ES-I3 (cell line): ENCODE results near the gene SLC2A8.

ENCODE experiments used
- H3K36me3 ChIP-seq: 2 replicates; pipeline ENCODE4 v1.6.1; 2013; ENCODE audit warnings: mild to moderate bottlenecking, low read length, control low read depth, moderate library complexity; ENCODE audit not compliant: insufficient read depth
- H3K4me1 ChIP-seq: 2 replicates; pipeline ENCODE4 v1.6.1; 2013; ENCODE audit warnings: mild to moderate bottlenecking, control low read depth, low read length; ENCODE audit not compliant: insufficient read depth
- H3K9ac ChIP-seq: 2 replicates; pipeline ENCODE4 v1.6.1; 2013; ENCODE audit warnings: low read depth, mild to moderate bottlenecking, low read length, moderate library complexity
- H3K9me3 ChIP-seq: 2 replicates; pipeline ENCODE4 v1.6.1; 2013; ENCODE audit warnings: mild to moderate bottlenecking, low read length, moderate library complexity; ENCODE audit not compliant: control insufficient read depth, insufficient read depth

Gene SLC2A8

DNA sequence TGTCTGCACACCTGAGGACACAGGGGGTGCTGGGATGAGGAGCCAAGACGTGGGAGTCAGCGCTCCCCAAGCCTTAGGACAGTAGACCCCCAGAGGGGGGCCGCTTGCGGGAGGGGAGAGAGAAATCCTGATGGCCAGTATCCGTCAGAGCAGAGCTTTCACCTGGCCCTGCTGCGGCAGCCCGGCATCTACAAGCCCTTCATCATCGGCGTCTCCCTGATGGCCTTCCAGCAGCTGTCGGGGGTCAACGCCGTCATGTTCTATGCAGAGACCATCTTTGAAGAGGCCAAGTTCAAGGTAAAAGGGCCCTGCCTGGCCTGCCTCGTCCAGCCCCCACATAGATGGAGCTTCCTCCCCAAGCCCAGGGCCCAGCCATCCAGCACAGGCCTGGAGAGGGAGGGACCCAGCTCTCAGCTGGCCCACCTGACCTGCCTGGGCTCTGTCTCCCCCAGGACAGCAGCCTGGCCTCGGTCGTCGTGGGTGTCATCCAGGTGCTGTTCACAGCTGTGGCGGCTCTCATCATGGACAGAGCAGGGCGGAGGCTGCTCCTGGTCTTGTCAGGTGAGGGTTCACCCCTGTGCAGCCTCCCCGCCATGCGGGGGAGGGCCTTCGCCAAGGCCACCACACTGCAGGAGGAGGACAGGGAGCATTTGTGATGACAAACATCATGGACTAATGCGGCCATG is 6.7 kb downstream of the SLC2A8 start:
- Histone ChIP-seq H3K36me3 (peaks cover 7% of the 10 kb centered on the region), H3K9me3 (no peaks in the 10 kb centered on the region), H3K9ac (no peak overlapping the region), H3K4me1 (no peaks in the 10 kb centered on the region)

DNA sequence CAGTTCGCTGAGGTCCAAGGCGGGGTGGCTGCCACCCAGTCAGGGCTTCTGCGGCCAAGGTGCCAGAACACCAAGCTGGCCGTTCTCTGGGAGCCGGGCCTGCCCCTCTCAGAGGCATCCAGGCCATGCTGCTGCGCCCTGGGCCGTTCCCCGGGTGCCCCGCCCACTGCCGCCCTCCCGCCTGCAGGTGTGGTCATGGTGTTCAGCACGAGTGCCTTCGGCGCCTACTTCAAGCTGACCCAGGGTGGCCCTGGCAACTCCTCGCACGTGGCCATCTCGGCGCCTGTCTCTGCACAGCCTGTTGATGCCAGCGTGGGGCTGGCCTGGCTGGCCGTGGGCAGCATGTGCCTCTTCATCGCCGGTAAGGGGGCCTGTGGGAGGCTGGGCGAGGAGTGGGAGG is 7.7 kb downstream of the SLC2A8 start:
- Histone ChIP-seq H3K9ac (no peak overlapping the region), H3K36me3 (peaks cover 7% of the 10 kb centered on the region), H3K4me1 (no peaks in the 10 kb centered on the region), H3K9me3 (no peaks in the 10 kb centered on the region)

DNA sequence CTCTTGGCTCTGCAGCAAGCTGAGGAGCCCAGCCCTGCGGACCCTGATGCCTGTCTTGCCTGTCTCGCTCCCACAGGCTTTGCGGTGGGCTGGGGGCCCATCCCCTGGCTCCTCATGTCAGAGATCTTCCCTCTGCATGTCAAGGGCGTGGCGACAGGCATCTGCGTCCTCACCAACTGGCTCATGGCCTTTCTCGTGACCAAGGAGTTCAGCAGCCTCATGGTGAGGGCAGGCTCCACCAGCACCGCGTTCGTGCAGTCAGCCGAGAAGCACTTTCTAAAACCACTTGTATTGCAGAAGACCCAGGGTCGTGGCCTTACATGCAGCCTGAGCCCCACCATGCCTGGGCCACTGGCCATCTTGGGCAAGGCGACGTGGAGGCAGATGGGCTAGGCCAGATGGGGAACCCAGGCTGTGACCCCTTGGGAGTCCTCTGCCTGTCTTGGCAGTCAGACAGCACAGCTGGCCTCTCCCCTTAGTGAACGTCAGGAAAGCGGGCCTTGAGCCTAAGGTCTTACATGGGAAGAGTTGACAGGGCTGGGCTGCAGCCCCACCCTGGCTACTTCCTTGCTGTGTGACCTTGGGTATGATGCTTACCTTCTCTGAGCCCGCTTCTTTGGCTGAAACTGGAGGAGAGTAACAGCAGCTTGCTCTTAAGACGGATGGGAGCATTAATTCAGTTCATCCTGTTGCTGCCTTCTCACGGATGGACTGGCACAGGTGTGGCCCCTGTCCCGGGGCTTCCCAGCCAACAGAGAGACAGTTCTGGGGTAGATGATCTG is 8.6 kb downstream of the SLC2A8 start:
- H3K36me3 ChIP-seq: peaks cover 7% of the 10 kb centered on the region
- H3K9ac ChIP-seq: no peak overlapping the region
- H3K4me1 ChIP-seq: no peaks in the 10 kb centered on the region

DNA sequence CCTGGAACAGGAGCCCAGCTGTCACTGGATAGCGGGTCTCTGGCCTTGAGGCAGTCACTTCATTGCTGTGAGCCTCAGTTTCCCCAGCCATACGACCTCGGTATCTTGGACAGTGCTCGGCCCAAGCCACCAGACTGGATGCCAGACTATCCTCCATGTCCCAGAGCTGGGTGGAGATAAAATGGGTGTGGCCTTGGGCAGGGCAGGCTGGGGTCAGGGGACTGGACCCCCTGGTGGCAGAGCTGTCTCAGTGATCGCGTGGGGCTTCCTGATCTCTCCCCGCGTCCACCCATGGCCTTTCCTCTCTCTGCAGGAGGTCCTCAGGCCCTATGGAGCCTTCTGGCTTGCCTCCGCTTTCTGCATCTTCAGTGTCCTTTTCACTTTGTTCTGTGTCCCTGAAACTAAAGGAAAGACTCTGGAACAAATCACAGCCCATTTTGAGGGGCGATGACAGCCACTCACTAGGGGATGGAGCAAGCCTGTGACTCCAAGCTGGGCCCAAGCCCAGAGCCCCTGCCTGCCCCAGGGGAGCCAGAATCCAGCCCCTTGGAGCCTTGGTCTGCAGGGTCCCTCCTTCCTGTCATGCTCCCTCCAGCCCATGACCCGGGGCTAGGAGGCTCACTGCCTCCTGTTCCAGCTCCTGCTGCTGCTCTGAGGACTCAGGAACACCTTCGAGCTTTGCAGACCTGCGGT is 10.0 kb downstream of the SLC2A8 start:
- Histone ChIP-seq H3K4me1 (no peaks in the 10 kb centered on the region), H3K9me3 (no peaks in the 10 kb centered on the region), H3K9ac (no peak overlapping the region), H3K36me3 (0 out of 2 replicates have a peak, but pooled peaks cover 2% of the 10 kb centered on the region)

More for the DNA sequence above, 8.6 kb downstream of the SLC2A8 start:
- no peaks in the 10 kb centered on the region for H3K9me3 ChIP-seq

DNA sequence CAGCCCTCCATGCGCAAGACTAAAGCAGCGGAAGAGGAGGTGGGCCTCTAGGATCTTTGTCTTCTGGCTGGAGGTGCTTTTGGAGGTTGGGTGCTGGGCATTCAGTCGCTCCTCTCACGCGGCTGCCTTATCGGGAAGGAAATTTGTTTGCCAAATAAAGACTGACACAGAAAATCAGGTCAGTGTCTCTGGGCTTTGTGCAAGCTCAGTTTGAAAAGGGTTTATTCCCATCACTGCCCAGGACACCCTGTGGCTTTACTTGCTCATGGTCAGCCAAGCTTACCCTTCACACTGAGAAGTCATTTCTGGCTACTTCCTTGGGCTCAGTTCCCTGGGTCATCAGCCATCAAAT is 10.5 kb downstream of the SLC2A8 start:
- Histone ChIP-seq H3K4me1 (no peaks in the 10 kb centered on the region), H3K36me3 (0 out of 2 replicates have a peak, but pooled peaks cover 2% of the 10 kb centered on the region), H3K9ac (no peak overlapping the region)

DNA sequence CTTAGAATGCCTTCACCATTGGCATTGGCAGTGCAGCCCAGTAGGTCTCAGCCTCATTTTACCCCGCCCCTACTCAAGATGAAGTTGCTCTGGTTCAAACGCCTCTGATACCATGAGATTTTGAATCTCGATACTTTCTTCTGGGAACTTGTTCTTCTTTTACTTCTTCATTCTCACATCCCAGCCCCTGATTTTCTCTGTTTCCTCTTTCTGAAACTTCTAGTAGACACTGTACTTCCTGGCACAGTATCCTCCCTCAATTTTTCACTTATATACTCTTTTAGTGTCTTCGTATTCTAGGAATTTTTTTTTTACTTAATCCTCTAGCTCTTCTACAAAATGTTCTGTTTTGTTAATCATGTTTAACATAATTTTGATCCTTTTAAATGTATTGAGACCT is 14.2 kb downstream of the SLC2A8 start:
- Histone ChIP-seq H3K4me1 (peaks cover 4% of the 10 kb centered on the region; the same call in 1 of the 2 replicates), H3K9me3 (no peaks in the 10 kb centered on the region), H3K9ac (no peak overlapping the region), H3K36me3 (0 out of 2 replicates have a peak, but pooled peaks cover 2% of the 10 kb centered on the region)

More for the DNA sequence above, 10.5 kb downstream of the SLC2A8 start:
- no peaks in the 10 kb centered on the region for H3K9me3 ChIP-seq

DNA sequence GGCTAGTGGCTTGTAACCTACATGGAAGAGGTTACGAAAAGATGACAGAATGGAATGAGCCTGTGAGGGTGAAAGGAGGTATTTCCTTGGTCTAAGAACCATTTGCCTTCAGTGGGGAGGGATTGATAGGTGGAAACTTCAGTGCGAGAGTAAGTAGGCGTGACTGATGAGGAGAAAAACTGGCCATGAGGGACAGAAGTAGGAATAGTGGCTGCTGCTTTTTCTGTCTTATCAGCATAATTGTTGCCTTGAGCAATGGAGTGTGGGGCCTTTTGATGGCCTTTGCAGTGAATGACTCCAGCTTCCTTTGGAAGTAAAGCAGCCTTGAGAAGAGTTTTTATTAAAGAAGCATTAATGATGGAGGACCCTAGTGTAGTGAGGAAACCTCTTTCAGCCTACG is 18.2 kb downstream of the SLC2A8 start:
- no peaks in the 10 kb centered on the region for H3K9me3 ChIP-seq
- peaks cover 10% of the 10 kb centered on the region for H3K4me1 ChIP-seq
- no peaks in the 10 kb centered on the region for H3K36me3 ChIP-seq
- no peak overlapping the region for H3K9ac ChIP-seq

DNA sequence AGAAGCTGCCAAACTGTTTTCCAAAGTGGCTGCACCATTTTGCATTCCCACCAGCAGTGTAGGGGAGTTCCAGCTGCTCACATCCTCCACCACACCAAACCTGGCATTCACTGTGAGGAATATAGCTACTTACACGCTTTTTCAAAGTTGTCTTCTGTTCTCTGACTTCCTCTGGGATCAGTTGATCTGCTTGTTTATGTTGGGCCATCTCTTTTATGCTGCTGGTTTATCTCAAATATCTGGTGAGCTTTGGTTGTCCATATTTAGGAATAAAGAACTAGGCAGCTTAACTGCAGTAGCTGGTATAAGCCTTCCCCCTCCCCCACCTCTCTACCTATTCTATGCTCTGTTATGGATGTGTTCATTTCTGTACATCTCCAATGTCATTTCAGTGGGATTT is 18.7 kb downstream of the SLC2A8 start:
- Histone ChIP-seq H3K9me3 (no peaks in the 10 kb centered on the region), H3K9ac (no peak overlapping the region), H3K4me1 (peaks cover 10% of the 10 kb centered on the region), H3K36me3 (no peaks in the 10 kb centered on the region)

DNA sequence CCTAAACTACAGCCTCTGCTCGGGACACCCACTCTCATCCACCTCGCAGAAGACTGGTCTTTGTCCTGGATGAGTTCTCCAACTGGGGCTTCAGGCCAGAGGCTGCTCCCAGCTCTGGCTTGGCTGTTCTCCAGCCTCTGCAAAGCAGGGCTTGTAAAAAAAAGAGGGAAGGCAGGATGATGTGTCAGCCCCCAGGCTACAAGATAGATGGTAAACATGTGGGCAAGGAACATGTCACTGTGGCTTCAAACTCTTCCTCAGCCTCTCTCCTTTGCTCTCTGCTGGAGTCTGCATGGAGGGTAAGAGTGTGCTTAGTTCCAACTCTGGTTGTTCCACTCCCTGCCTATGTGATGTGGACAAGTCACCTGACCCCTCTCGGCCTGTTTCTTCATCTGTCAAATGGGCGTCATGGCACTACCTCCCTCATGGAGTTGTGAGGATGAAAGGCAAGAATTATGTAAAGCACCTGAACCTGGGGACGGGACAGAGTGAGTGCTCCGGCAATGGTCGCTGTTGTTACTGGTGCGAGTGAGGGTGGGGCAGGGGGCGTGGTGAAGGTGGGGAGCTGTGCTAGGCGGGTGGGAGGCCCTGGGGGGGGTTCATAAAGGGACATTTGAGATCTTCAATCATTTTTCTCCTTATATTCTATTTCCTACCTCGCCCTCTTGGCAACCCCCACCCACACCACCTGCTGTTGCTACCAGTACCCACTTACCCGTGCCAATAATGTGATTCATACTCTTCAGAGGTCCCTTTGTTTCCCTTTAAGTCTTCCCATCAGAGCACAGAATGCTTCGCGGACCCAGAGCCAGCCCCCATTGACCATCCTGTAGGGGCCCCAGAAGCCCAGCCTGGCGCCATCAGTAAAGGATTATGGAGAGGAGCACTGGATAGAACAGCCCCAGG is 20.4 kb downstream of the SLC2A8 start:
- H3K9me3 ChIP-seq: no peaks in the 10 kb centered on the region
- peaks cover 12% of the 10 kb centered on the region for H3K4me1 ChIP-seq
- no peak overlapping the region; the same call in 1 of the 2 replicates for H3K9ac ChIP-seq

DNA sequence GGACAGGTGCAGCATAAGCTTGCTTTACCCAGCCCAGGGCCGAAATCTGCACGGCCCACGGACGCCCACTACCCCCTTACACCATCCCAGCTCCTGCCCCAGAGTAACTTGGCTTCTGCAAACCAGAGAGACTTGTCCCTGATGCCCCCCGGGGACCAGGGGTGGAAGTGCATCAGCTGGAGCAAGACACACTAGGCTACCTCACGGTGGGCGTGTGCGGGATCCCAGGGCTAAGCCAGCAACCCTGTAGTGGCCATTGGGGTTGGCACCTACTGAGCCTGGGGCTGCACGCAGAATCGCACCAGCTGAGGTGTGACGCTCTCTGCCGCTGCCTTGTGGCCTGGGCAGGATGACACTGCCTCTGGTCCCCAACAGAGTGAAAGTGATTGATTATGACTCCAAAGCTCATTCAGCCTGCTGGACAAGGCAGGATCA is 21.1 kb downstream of the SLC2A8 start:
- Histone ChIP-seq H3K9ac (no peak overlapping the region; the same call in 1 of the 2 replicates), H3K9me3 (no peaks in the 10 kb centered on the region), H3K36me3 (no peaks in the 10 kb centered on the region), H3K4me1 (peaks cover 19% of the 10 kb centered on the region)

More for the DNA sequence above, 20.4 kb downstream of the SLC2A8 start:
- no peaks in the 10 kb centered on the region for H3K36me3 ChIP-seq

DNA sequence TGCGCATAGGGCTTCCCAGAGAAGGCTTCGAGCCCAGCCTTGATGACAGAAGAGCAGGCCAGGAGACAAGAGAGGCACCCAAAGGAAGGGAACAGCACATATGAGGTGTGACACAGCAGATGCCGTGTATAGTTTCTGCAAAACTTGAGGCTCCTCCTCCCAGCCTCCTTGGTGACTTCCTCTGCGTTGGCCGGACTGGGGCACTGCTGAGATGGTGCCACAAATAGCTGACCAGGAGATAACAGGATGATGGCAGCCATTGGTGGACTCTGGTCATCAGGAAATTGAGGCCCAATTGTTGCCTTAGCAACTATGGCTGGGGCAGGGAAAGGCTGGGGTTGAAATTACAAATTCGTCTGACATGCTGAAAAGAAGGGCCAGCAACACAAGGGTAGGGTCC is 22.4 kb downstream of the SLC2A8 start:
- Histone ChIP-seq H3K4me1 (peaks cover 19% of the 10 kb centered on the region), H3K36me3 (no peaks in the 10 kb centered on the region), H3K9ac (no peak overlapping the region), H3K9me3 (no peaks in the 10 kb centered on the region)

DNA sequence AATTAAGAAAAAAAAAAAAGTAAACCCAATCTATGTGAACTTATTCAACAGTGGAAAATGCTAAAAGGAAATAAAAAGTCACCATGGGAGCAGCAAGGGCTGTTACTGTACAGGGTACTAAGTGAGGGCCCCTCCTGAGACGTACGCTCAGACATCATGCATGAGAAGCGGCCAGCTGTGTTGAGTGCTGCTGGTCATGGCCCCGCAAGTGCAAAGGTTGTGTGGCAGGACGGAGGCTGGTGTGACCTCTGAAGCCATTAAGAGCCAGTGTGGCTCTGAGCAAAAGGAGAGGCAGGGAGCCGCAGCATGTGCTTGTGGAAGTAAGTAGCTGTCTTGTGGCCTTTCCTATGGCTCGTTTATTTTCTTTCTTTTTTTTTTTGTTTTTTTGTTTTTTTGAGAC is 24.1 kb downstream of the SLC2A8 start:
- Histone ChIP-seq H3K9ac (no peak overlapping the region), H3K4me1 (peaks cover 15% of the 10 kb centered on the region), H3K36me3 (peaks cover 3% of the 10 kb centered on the region; the same call in 1 of the 2 replicates), H3K9me3 (no peaks in the 10 kb centered on the region)

DNA sequence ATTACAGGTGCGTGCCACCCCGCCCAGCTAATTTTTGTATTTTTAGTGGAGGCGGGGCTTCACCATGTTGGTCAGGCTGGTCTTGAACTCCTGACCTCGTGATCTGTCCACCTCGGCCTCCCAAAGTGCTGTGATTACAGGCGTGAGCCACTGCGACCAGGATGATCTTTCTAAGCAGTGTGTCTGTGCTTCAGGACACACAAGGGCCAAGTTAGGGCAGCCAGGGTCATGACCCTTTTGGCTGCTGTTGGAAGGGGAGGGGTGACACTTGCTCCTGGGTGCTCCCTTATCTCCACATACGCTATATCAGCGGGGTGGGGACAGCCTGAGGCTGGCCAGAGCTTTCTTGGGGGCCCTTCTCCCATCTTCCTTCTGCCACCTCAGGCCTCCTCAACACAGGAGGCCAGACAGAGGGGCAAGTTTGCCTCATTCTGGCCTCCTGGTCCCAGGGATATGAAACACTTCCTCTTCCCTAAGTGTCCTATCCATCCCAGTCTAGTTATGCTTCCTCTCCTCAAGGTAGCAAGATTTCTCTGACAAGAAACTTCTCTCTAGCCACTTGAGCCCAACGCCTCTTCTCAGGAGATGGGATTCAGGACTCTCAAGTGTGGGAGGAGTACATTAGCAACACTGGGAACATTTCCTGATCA is 25.3 kb downstream of the SLC2A8 start:
- Histone ChIP-seq H3K4me1 (peaks cover 15% of the 10 kb centered on the region), H3K36me3 (peaks cover 4% of the 10 kb centered on the region; the same call in 1 of the 2 replicates), H3K9me3 (no peaks in the 10 kb centered on the region), H3K9ac (no peak overlapping the region)
